Mucosa of stomach (tissue), 1 donor: ENCODE data around the gene GBA3.

ENCODE experiments used
- H3K27me3 ChIP-seq: one replicate; pipeline ENCODE4 v1.7.0; 2013; ENCODE audit warnings: mild to moderate bottlenecking, low read length; ENCODE audit not compliant: control insufficient read depth, insufficient read depth
- H3K36me3 ChIP-seq: one replicate; pipeline ENCODE4 v1.7.0; 2013; ENCODE audit warnings: low read length; ENCODE audit not compliant: control insufficient read depth, insufficient read depth
- H3K4me1 ChIP-seq: one replicate; pipeline ENCODE4 v1.7.0; 2013; ENCODE audit warnings: mild to moderate bottlenecking, low read length; ENCODE audit not compliant: control insufficient read depth, insufficient read depth
- H3K4me3 ChIP-seq: one replicate; pipeline ENCODE4 v1.7.0; 2013; ENCODE audit warnings: low read length
- H3K9ac ChIP-seq: one replicate; pipeline ENCODE4 v1.7.0; 2013; ENCODE audit warnings: mild to moderate bottlenecking, low read length, moderate library complexity
- H3K9me3 ChIP-seq: one replicate; pipeline ENCODE4 v1.7.0; 2013; ENCODE audit warnings: mild to moderate bottlenecking, low read length, moderate library complexity; ENCODE audit not compliant: control insufficient read depth
- donor health status: Pancreatic carcinoma.

GBA3 gene

GRCh38 chr4:22794732-22795131 is 102.0 kb downstream of the GBA3 start:
- Histone ChIP-seq H3K9me3 (no peaks in the 10 kb centered on the region), H3K27me3 (no peaks in the 10 kb centered on the region), H3K36me3 (no peaks in the 10 kb centered on the region), H3K4me3 (no peak overlapping the region), H3K4me1 (no peaks in the 10 kb centered on the region), H3K9ac (no peak overlapping the region)

GRCh38 chr4:22801391-22801790 is 108.7 kb downstream of the GBA3 start:
- H3K4me1 ChIP-seq, result no peaks in the 10 kb centered on the region
- no peaks in the 10 kb centered on the region for H3K36me3 ChIP-seq
- H3K9ac ChIP-seq, result no peak overlapping the region
- H3K27me3 ChIP-seq, result no peaks in the 10 kb centered on the region
- no peaks in the 10 kb centered on the region for H3K9me3 ChIP-seq
- H3K4me3 ChIP-seq, result no peak overlapping the region

- no peaks in the 10 kb centered on the region for H3K36me3 ChIP-seq
- no peak overlapping the region for H3K4me3 ChIP-seq
- H3K27me3 ChIP-seq, result no peaks in the 10 kb centered on the region
- no peak overlapping the region for H3K9ac ChIP-seq
- H3K4me1 ChIP-seq, result no peaks in the 10 kb centered on the region
- H3K9me3 ChIP-seq, result no peaks in the 10 kb centered on the region
Observed at GRCh38 chr4:22802876-22803275, 110.1 kb downstream of the GBA3 start.

GRCh38 chr4:22803512-22803911 is 110.8 kb downstream of the GBA3 start:
- no peaks in the 10 kb centered on the region for H3K4me1 ChIP-seq
- H3K9ac ChIP-seq, result no peak overlapping the region

GRCh38 chr4:22814906-22815305 is 122.2 kb downstream of the GBA3 start:
- Histone ChIP-seq H3K27me3 (no peaks in the 10 kb centered on the region), H3K9ac (no peak overlapping the region), H3K9me3 (no peaks in the 10 kb centered on the region), H3K4me1 (no peaks in the 10 kb centered on the region), H3K4me3 (no peak overlapping the region), H3K36me3 (no peaks in the 10 kb centered on the region)

More at GRCh38 chr4:22803512-22803911, 110.8 kb downstream of the GBA3 start:
- H3K4me3 ChIP-seq, result no peak overlapping the region
- H3K36me3 ChIP-seq, result no peaks in the 10 kb centered on the region
- no peaks in the 10 kb centered on the region for H3K9me3 ChIP-seq
- H3K27me3 ChIP-seq, result no peaks in the 10 kb centered on the region

GRCh38 chr4:22824091-22824490 is 131.4 kb downstream of the GBA3 start:
- no peaks in the 10 kb centered on the region for H3K4me1 ChIP-seq
- no peak overlapping the region for H3K4me3 ChIP-seq
- H3K36me3 ChIP-seq, result no peaks in the 10 kb centered on the region
- no peaks in the 10 kb centered on the region for H3K27me3 ChIP-seq
- H3K9ac ChIP-seq, result no peak overlapping the region
- no peaks in the 10 kb centered on the region for H3K9me3 ChIP-seq

GRCh38 chr4:22842360-22843018 is 149.8 kb downstream of the GBA3 start:
- no peaks in the 10 kb centered on the region for H3K9me3 ChIP-seq
- no peaks in the 10 kb centered on the region for H3K36me3 ChIP-seq
- no peaks in the 10 kb centered on the region for H3K4me1 ChIP-seq
- no peak overlapping the region for H3K9ac ChIP-seq
- no peak overlapping the region for H3K4me3 ChIP-seq
- no peaks in the 10 kb centered on the region for H3K27me3 ChIP-seq

- no peaks in the 10 kb centered on the region for H3K9me3 ChIP-seq
- no peaks in the 10 kb centered on the region for H3K27me3 ChIP-seq
- no peaks in the 10 kb centered on the region for H3K36me3 ChIP-seq
- no peak overlapping the region for H3K4me3 ChIP-seq
- H3K4me1 ChIP-seq, result peaks cover 13% of the 10 kb centered on the region
- no peak overlapping the region for H3K9ac ChIP-seq
Observed at GRCh38 chr4:22848332-22848731, 155.6 kb downstream of the GBA3 start.

- H3K36me3 ChIP-seq, result no peaks in the 10 kb centered on the region
- no peaks in the 10 kb centered on the region for H3K9me3 ChIP-seq
- no peak overlapping the region for H3K4me3 ChIP-seq
- H3K27me3 ChIP-seq, result no peaks in the 10 kb centered on the region
- H3K9ac ChIP-seq, result no peak overlapping the region
- H3K4me1 ChIP-seq, result peaks cover 13% of the 10 kb centered on the region
Observed at GRCh38 chr4:22850055-22850454, 157.3 kb downstream of the GBA3 start.

- Histone ChIP-seq H3K36me3 (no peaks in the 10 kb centered on the region), H3K9me3 (no peaks in the 10 kb centered on the region), H3K9ac (no peak overlapping the region), H3K4me3 (no peak overlapping the region), H3K27me3 (no peaks in the 10 kb centered on the region), H3K4me1 (peaks cover 13% of the 10 kb centered on the region)
Observed at GRCh38 chr4:22850630-22851029, 157.9 kb downstream of the GBA3 start.

- no peaks in the 10 kb centered on the region for H3K9me3 ChIP-seq
Observed at GRCh38 chr4:22857411-22857810, 164.7 kb downstream of the GBA3 start.

GRCh38 chr4:22859318-22859717 is 166.6 kb downstream of the GBA3 start:
- H3K27me3 ChIP-seq, result no peaks in the 10 kb centered on the region
- H3K9me3 ChIP-seq, result no peaks in the 10 kb centered on the region
- no peak overlapping the region for H3K9ac ChIP-seq
- H3K4me1 ChIP-seq, result no peaks in the 10 kb centered on the region
- H3K36me3 ChIP-seq, result no peaks in the 10 kb centered on the region
- H3K4me3 ChIP-seq, result no peak overlapping the region

More at GRCh38 chr4:22857411-22857810, 164.7 kb downstream of the GBA3 start:
- Histone ChIP-seq H3K4me3 (no peak overlapping the region), H3K9ac (no peak overlapping the region), H3K27me3 (no peaks in the 10 kb centered on the region), H3K4me1 (no peaks in the 10 kb centered on the region), H3K36me3 (no peaks in the 10 kb centered on the region)
